ENCODE measurements around the gene SERHL2.

DNA sequence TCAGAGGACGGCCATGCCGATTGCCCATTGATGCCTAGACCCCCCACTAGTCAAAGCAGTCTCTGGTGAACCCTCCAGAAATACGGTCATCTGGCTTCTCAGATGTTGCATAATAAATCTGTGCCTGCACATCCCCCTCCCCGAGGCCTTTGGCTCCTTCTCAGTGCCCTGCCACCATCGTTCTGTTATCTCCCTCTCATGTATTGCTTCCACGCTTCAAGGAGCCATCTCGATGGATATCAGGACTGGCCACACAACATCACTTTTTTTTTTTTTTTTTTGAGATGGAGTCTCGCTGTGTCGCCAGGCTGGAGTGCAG lies 32.6 kb upstream of the SERHL2 start:
- TF ChIP-seq, protein P1, sequence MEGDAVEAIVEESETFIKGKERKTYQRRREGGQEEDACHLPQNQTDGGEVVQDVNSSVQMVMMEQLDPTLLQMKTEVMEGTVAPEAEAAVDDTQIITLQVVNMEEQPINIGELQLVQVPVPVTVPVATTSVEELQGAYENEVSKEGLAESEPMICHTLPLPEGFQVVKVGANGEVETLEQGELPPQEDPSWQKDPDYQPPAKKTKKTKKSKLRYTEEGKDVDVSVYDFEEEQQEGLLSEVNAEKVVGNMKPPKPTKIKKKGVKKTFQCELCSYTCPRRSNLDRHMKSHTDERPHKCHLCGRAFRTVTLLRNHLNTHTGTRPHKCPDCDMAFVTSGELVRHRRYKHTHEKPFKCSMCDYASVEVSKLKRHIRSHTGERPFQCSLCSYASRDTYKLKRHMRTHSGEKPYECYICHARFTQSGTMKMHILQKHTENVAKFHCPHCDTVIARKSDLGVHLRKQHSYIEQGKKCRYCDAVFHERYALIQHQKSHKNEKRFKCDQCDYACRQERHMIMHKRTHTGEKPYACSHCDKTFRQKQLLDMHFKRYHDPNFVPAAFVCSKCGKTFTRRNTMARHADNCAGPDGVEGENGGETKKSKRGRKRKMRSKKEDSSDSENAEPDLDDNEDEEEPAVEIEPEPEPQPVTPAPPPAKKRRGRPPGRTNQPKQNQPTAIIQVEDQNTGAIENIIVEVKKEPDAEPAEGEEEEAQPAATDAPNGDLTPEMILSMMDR (IDR thresholded peaks at IDR 0.05), result no peak
- TF ChIP-seq POLR2A (IDR thresholded peaks at IDR 0.05), result no peak
